Skeletal muscle satellite cell (primary cell): ENCODE data around the gene GRXCR2. TPM values are rescaled to one million over a fixed set of nuclear protein-coding genes. Genes with fewer than 3 reads are reported as not detected.

Experiments used
- H3K27me3 ChIP-seq: 2 replicates; pipeline ENCODE4 v1.7.0; 2013; ENCODE audit warnings: low read length; ENCODE audit not compliant: control insufficient read depth, insufficient read depth
- H3K36me3 ChIP-seq: 2 replicates; pipeline ENCODE4 v1.7.0; 2013; ENCODE audit warnings: mild to moderate bottlenecking, control low read depth, low read length; ENCODE audit not compliant: insufficient read depth
- H3K4me1 ChIP-seq: 2 replicates; pipeline ENCODE4 v1.7.0; 2013; ENCODE audit warnings: low read length; ENCODE audit not compliant: control insufficient read depth, insufficient read depth
- H3K4me2 ChIP-seq: 2 replicates; pipeline ENCODE4 v1.7.0; 2013; ENCODE audit warnings: mild to moderate bottlenecking, low read length
- H3K4me3 ChIP-seq: 2 replicates; pipeline ENCODE4 v1.7.0; 2013; ENCODE audit warnings: low read length
- H3K9ac ChIP-seq: 2 replicates; pipeline ENCODE4 v1.7.0; 2013; ENCODE audit warnings: mild to moderate bottlenecking, low read depth, low read length, moderate library complexity
- H3K9me3 ChIP-seq: replicated peaks from 2 replicates; pipeline ENCODE4 v1.7.0; 2013; ENCODE audit warnings: mild to moderate bottlenecking, control low read depth, low read length
- total RNA-seq: library from RNA; depleted of rRNA; stranded (reverse); fragments of >200 nt; gene quantifications from 2 replicates; pipeline ENCODE4 v1.2.3, GENCODE V29; 2012; rRNA removed

The GRXCR2 gene
- not detected in 2 replicates for total RNA-seq

GRCh38 chr5:145872914-145873313 is at the start of gene GRXCR2:
Gene GRXCR2 (minus strand): TSS chr5:145873014. CDS start chr5:145872968, 46 bp downstream.
- Histone ChIP-seq H3K9ac (no peak within 1 kb of the TSS), H3K27me3 (peaks cover 8% of the 10 kb centered on the region), H3K36me3 (no peaks in the 10 kb centered on the region), H3K4me2 (no peak within 1 kb of the TSS), H3K4me3 (no peak within 1 kb of the TSS), H3K9me3 (no peaks in the 10 kb centered on the region), H3K4me1 (no peaks in the 10 kb centered on the region)

GRCh38 chr5:145922059-145922458 is 49.2 kb upstream of the GRXCR2 start:
- no peaks in the 10 kb centered on the region for H3K36me3 ChIP-seq
- no peak overlapping the region for H3K9ac ChIP-seq
- H3K4me3 ChIP-seq = no peak overlapping the region
- no peaks in the 10 kb centered on the region for H3K9me3 ChIP-seq
- H3K4me2 ChIP-seq = no peak overlapping the region
- H3K27me3 ChIP-seq = no peaks in the 10 kb centered on the region
- H3K4me1 ChIP-seq = peaks cover 23% of the 10 kb centered on the region

GRCh38 chr5:145921211-145921610 is 48.4 kb upstream of the GRXCR2 start:
- Histone ChIP-seq H3K27me3 (no peaks in the 10 kb centered on the region), H3K4me1 (peaks cover 28% of the 10 kb centered on the region), H3K9ac (no peak overlapping the region), H3K4me2 (no peak overlapping the region), H3K9me3 (no peaks in the 10 kb centered on the region), H3K4me3 (no peak overlapping the region), H3K36me3 (no peaks in the 10 kb centered on the region)

- Histone ChIP-seq H3K9me3 (no peaks in the 10 kb centered on the region), H3K4me3 (no peak overlapping the region), H3K4me1 (peaks cover 24% of the 10 kb centered on the region), H3K27me3 (no peaks in the 10 kb centered on the region), H3K9ac (no peak overlapping the region), H3K36me3 (no peaks in the 10 kb centered on the region), H3K4me2 (no peak overlapping the region)
These were observed 47.9 kb upstream of the GRXCR2 start for GRCh38 chr5:145920542-145921210.

- Histone ChIP-seq H3K9ac (no peak overlapping the region), H3K9me3 (no peaks in the 10 kb centered on the region), H3K4me2 (no peak overlapping the region), H3K27me3 (no peaks in the 10 kb centered on the region), H3K4me3 (no peak overlapping the region), H3K4me1 (peaks cover 12% of the 10 kb centered on the region), H3K36me3 (no peaks in the 10 kb centered on the region)
These were observed 46.6 kb upstream of the GRXCR2 start for GRCh38 chr5:145919413-145919812.

- Histone ChIP-seq H3K4me3 (no peak overlapping the region), H3K9ac (no peak overlapping the region), H3K9me3 (no peaks in the 10 kb centered on the region), H3K27me3 (no peaks in the 10 kb centered on the region), H3K4me1 (peaks cover 11% of the 10 kb centered on the region), H3K4me2 (no peak overlapping the region), H3K36me3 (no peaks in the 10 kb centered on the region)
These were observed 45.6 kb upstream of the GRXCR2 start for GRCh38 chr5:145918397-145918796.

- Histone ChIP-seq H3K27me3 (no peaks in the 10 kb centered on the region), H3K36me3 (no peaks in the 10 kb centered on the region), H3K4me3 (no peak overlapping the region), H3K4me2 (no peak overlapping the region), H3K9me3 (no peaks in the 10 kb centered on the region), H3K9ac (no peak overlapping the region), H3K4me1 (peaks cover 11% of the 10 kb centered on the region)
These were observed 44.5 kb upstream of the GRXCR2 start for GRCh38 chr5:145917288-145917687.

- no peaks in the 10 kb centered on the region for H3K36me3 ChIP-seq
- no peaks in the 10 kb centered on the region for H3K27me3 ChIP-seq
- H3K4me3 ChIP-seq = no peak overlapping the region
- H3K9ac ChIP-seq = no peak overlapping the region
- H3K9me3 ChIP-seq = no peaks in the 10 kb centered on the region
- no peak overlapping the region for H3K4me2 ChIP-seq
- peaks cover 11% of the 10 kb centered on the region for H3K4me1 ChIP-seq
These were observed 43.3 kb upstream of the GRXCR2 start for GRCh38 chr5:145915970-145916638.

GRCh38 chr5:145913701-145914100 is 40.9 kb upstream of the GRXCR2 start:
- Histone ChIP-seq H3K36me3 (no peaks in the 10 kb centered on the region), H3K9ac (no peak overlapping the region)

GRCh38 chr5:145912594-145912993 is 39.8 kb upstream of the GRXCR2 start:
- Histone ChIP-seq H3K4me1 (peaks cover 10% of the 10 kb centered on the region), H3K36me3 (no peaks in the 10 kb centered on the region), H3K4me2 (no peak overlapping the region), H3K9me3 (no peaks in the 10 kb centered on the region), H3K9ac (no peak overlapping the region), H3K4me3 (no peak overlapping the region), H3K27me3 (peaks cover 1% of the 10 kb centered on the region)

More at GRCh38 chr5:145913701-145914100, 40.9 kb upstream of the GRXCR2 start:
- H3K9me3 ChIP-seq = no peaks in the 10 kb centered on the region
- no peak overlapping the region for H3K4me2 ChIP-seq
- no peak overlapping the region for H3K4me3 ChIP-seq
- H3K4me1 ChIP-seq = peaks cover 11% of the 10 kb centered on the region
- no peaks in the 10 kb centered on the region for H3K27me3 ChIP-seq

GRCh38 chr5:145912019-145912418 is 39.2 kb upstream of the GRXCR2 start:
- Histone ChIP-seq H3K36me3 (no peaks in the 10 kb centered on the region), H3K9me3 (no peaks in the 10 kb centered on the region), H3K4me2 (no peak overlapping the region), H3K4me1 (peaks cover 4% of the 10 kb centered on the region), H3K27me3 (peaks cover 3% of the 10 kb centered on the region), H3K4me3 (no peak overlapping the region), H3K9ac (no peak overlapping the region)

GRCh38 chr5:145911164-145911563 is 38.4 kb upstream of the GRXCR2 start:
- no peak overlapping the region for H3K9ac ChIP-seq
- H3K36me3 ChIP-seq = no peaks in the 10 kb centered on the region
- no peak overlapping the region for H3K4me2 ChIP-seq
- peaks cover 3% of the 10 kb centered on the region for H3K27me3 ChIP-seq
- H3K4me3 ChIP-seq = no peak overlapping the region
- no peaks in the 10 kb centered on the region for H3K9me3 ChIP-seq
- no peaks in the 10 kb centered on the region for H3K4me1 ChIP-seq
